OCI-LY7 (cell line): ENCODE measurements around the gene TRAM2. TPM values are rescaled to one million over a fixed set of nuclear protein-coding genes. Genes with fewer than 3 reads are reported as not detected.

Experiments used
- BruUV-seq: library from RNA; stranded (reverse); fragments of 400-500 nt; replicated peaks from 2 replicates; lab custom pipeline; 2021; lab: Mats Ljungman, UMichigan
- CTCF ChIA-PET: fragments of 300-600 bp; sonication (Branson Sonifier 250); formaldehyde crosslinking; loops from one replicate; lab custom pipeline; 2022; ENCODE audit warnings: antibody characterized with exemption; ENCODE audit not compliant: unreplicated experiment; lab: Charles Lee
- POLR2A ChIA-PET: fragments of 300-600 bp; sonication (Branson Sonifier 250); formaldehyde crosslinking; loops from one replicate; lab custom pipeline; 2022; ENCODE audit warnings: antibody characterized with exemption; lab: Charles Lee
- DNase-seq: peaks from one replicate; pipeline ENCODE4 v3.0.0-alpha.2; 2015; ENCODE audit warnings: low spot score
- H2AFZ ChIP-seq: fragments of 200-600 bp; sonication (generic), shearing (Covaris generic); 2 replicates; pipeline ENCODE4 v1.6.1; 2014; ENCODE audit warnings: mild to moderate bottlenecking, antibody characterized with exemption, low read length, moderate library complexity
- H3K27ac ChIP-seq: fragments of 200-600 bp; sonication (generic); 2 replicates; pipeline ENCODE4 v1.5.1; 2014; ENCODE audit warnings: mixed run types, low read depth, mild to moderate bottlenecking, moderate library complexity, low read length, inconsistent platforms; ENCODE audit not compliant: poor library complexity, severe bottlenecking
- H3K36me3 ChIP-seq: fragments of 200-600 bp; sonication (generic); 2 replicates; pipeline ENCODE4 v1.6.1; 2014; ENCODE audit warnings: mild to moderate bottlenecking, antibody characterized with exemption, low read length, moderate library complexity, mixed read lengths; ENCODE audit not compliant: insufficient read depth
- H3K4me1 ChIP-seq: fragments of 200-600 bp; sonication (generic); 2 replicates; pipeline ENCODE4 v1.5.1; 2014; ENCODE audit warnings: mild to moderate bottlenecking, low read length; ENCODE audit not compliant: insufficient read depth, poor library complexity, severe bottlenecking
- H3K4me2 ChIP-seq: fragments of 200-600 bp; sonication (generic); 2 replicates; pipeline ENCODE4 v1.6.1; 2014; ENCODE audit warnings: mild to moderate bottlenecking, low read length
- H3K4me3 ChIP-seq: fragments of 200-600 bp; sonication (generic); 2 replicates; pipeline ENCODE4 v1.5.1; 2014; ENCODE audit warnings: mild to moderate bottlenecking, low read depth, low read length; ENCODE audit not compliant: poor library complexity, severe bottlenecking
- H3K79me2 ChIP-seq: fragments of 200-600 bp; sonication (generic); 2 replicates; pipeline ENCODE4 v1.6.1; 2016; ENCODE audit warnings: low read depth, mild to moderate bottlenecking, low read length, moderate library complexity, mixed read lengths; ENCODE audit not compliant: insufficient read depth
- H3K9me2 ChIP-seq: fragments of 200-600 bp; sonication (generic); 2 replicates; pipeline ENCODE4 v1.6.1; 2016; ENCODE audit warnings: mild to moderate bottlenecking, low read length, mixed read lengths; ENCODE audit not compliant: insufficient read depth
- H3K9me3 ChIP-seq: fragments of 200-600 bp; sonication (generic); 2 replicates; pipeline ENCODE4 v1.6.1; 2014; ENCODE audit warnings: mild to moderate bottlenecking, mixed run types, low read length, mixed read lengths
- H4K20me1 ChIP-seq: fragments of 200-600 bp; sonication (generic); 2 replicates; pipeline ENCODE4 v1.6.1; 2014; ENCODE audit warnings: mild to moderate bottlenecking, antibody characterized with exemption, low read length, moderate library complexity, mixed read lengths; ENCODE audit not compliant: insufficient read depth
- CTCF ChIP-seq: fragments of 200-600 bp; sonication (generic); conservative IDR thresholded peaks from 2 replicates; pipeline ENCODE4 v1.5.1; 2014; ENCODE audit warnings: mild to moderate bottlenecking, antibody characterized with exemption, low read length, moderate library complexity, mixed read lengths
- EZH2phosphoT487 ChIP-seq: fragments of 200-600 bp; sonication (generic); IDR thresholded peaks from 2 replicates; pipeline ENCODE4 v1.6.1; 2018; ENCODE audit warnings: low read depth, borderline replicate concordance, mild to moderate bottlenecking, mixed run types, antibody characterized with exemption, low read length, moderate library complexity, mixed read lengths
- intact Hi-C: fragments of 100-400 bp; cut with micrococcal nuclease; formaldehyde crosslinking; loops from one replicate; pipeline ENCODE4 v1.10.0; 2022; ENCODE audit not compliant: unreplicated experiment
- total RNA-seq, 2 experiments: library from RNA; depleted of rRNA in 1 of 2; stranded (reverse); fragments of >200 nt in 1 of 2; shearing (Covaris generic) in 1 of 2; gene quantifications; 2 replicates each; pipeline ENCODE4 v1.2.3, GENCODE V29; 2014 to 2022

TRAM2 gene
- total RNA-seq, 2 experiments from 2014 or later = 19.3 to 38.2 TPM

GRCh38 chr6:52603000-52603795 is 26.3 kb upstream of the TRAM2 start:
- no peak overlapping the region for H3K4me3 ChIP-seq
- BruUV-seq = no TSS peak
- TF ChIP-seq EZH2phosphoT487 = no peak
- 0 out of 2 replicates have a peak, but pooled peaks have one; percentile 19 for TF ChIP-seq CTCF
- no peaks in the 10 kb centered on the region for H4K20me1 ChIP-seq
- peak overlapping the region; percentile 68 for H2AFZ ChIP-seq
- peaks cover 27% of the 10 kb centered on the region for H3K4me1 ChIP-seq
- H3K9me2 ChIP-seq = no peaks in the 10 kb centered on the region
- intact Hi-C loops = no loop called here
- peak overlapping the region; percentile 49 for H3K4me2 ChIP-seq
- H3K9me3 ChIP-seq = no peaks in the 10 kb centered on the region
- DNase-seq = peak; percentile 42
- ChIA-PET CTCF (interaction anchor here (1.1 kb wide), 1 partner anchor 9 kb away, joined by 3 read pairs; no protein-coding TSS in a partner anchor), POLR2A (interaction anchor here (1.0 to 5.6 kb wide), 3 partner anchors 7 to 32 kb away, joined by 3 to 61 read pairs (median 5); no protein-coding TSS in a partner anchor)
- no peaks in the 10 kb centered on the region for H3K79me2 ChIP-seq
- peak overlapping the region; percentile 23 for H3K27ac ChIP-seq
- H3K36me3 ChIP-seq = no peaks in the 10 kb centered on the region

GRCh38 chr6:52598824-52599190 is 21.9 kb upstream of the TRAM2 start:
- H3K27ac ChIP-seq = peak overlapping the region; percentile 89
- CTCF ChIA-PET = no interaction called here
- BruUV-seq = no TSS peak
- no peak for DNase-seq
- no peaks in the 10 kb centered on the region for H3K36me3 ChIP-seq
- intact Hi-C loops = loop anchor here (1.0 kb wide), 1 partner anchor 23 kb away; no protein-coding TSS in a partner anchor
- peak overlapping the region; percentile 19 for H3K4me3 ChIP-seq
- POLR2A ChIA-PET = interaction anchor here (0.6 to 4.9 kb wide), 8 partner anchors 8 to 178 kb away, joined by 3 to 50 read pairs (median 3); partner anchors contain the start of genes EFHC1 and TRAM2
- H2AFZ ChIP-seq = peak overlapping the region; percentile 95
- no peaks in the 10 kb centered on the region for H3K9me3 ChIP-seq
- H3K79me2 ChIP-seq = no peaks in the 10 kb centered on the region
- peak overlapping the region; percentile 84 for H3K4me2 ChIP-seq
- H3K9me2 ChIP-seq = no peaks in the 10 kb centered on the region
- H4K20me1 ChIP-seq = no peaks in the 10 kb centered on the region
- TF ChIP-seq CTCF (no peak), EZH2phosphoT487 (no peak)
- H3K4me1 ChIP-seq = peaks cover 67% of the 10 kb centered on the region
